Measurements from ENCODE around the gene TNS3. TPM values are rescaled to one million over a fixed set of nuclear protein-coding genes. Genes with fewer than 3 reads are reported as not detected.

Gene TNS3
- total RNA-seq, 4 donors from 2014 or later, result 34.6 to 52.5 (median 48.6) TPM

DNA sequence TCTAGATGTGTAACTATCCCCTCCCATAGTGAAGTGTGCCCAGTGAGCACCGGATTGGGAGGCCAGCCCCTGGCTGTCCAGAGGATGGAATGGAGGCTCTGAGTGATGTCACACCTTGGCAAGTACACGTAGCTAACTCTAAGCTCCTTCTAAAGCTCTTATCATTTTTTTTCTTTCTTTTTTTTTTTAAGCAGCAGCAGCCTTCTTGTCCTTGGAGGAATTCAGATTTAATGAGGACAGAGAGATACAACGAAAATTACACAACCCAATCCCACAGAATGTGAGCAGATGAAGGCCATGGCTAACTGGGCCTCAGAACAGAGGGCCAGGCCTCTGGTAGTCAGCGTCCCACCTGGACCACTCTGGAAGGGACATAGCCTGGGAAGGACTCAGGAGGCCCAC is 11.3 kb downstream of the TNS3 start:
- DNase-seq (ENCODE audit: extremely low spot score), result no peak
- WGBS, result 44% methylated on average over 4 of the region's 4 CpGs
- H3K4me1 ChIP-seq, result peaks cover 46 to 76% (median 70%) of the 10 kb centered on the region in 4 donors

DNA sequence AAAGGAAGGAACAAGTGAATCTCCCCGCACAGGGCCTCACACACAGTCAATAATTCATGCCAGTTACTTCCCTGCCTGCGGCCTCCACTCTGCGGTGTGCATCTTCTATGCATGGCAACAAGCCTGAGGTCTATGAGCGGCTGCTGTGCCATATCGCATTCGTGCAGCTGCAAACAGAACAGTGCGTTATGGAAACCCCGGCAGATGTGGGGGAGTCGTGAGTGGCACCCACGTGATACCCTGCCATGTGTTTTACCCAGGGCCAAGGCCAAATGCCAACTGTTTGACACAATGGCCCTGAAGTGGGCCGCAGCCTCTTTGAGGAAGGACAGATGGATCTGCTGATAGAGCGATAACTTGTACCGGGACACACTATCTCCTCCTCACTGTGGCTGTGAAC is 13.4 kb downstream of the TNS3 start:
- H3K9me3 ChIP-seq, result no peaks in the 10 kb centered on the region
- H3K27me3 ChIP-seq, result no peaks in the 10 kb centered on the region
- H3K36me3 ChIP-seq, result no peaks in the 10 kb centered on the region
- 80% methylated on average over 11 of the region's 13 CpGs for WGBS
- no peak overlapping the region for H3K4me3 ChIP-seq
- H3K27ac ChIP-seq (replicated peaks in 1 of 4), result no peak overlapping the region
- intact Hi-C loops (cut with DNase I), result no loop called here
- DNase-seq (ENCODE audit: extremely low spot score), result no peak
- TF ChIP-seq POLR2AphosphoS5 (IDR thresholded peaks at IDR 0.05), result no peak
- no peak for TF ChIP-seq CTCF (IDR thresholded peaks at IDR 0.05)
- TF ChIP-seq EP300 (IDR thresholded peaks at IDR 0.05), result no peak
- H3K4me1 ChIP-seq, result peaks cover 33 to 55% (median 49%) of the 10 kb centered on the region in 4 donors

More for the DNA sequence above, 11.3 kb downstream of the TNS3 start:
- peak overlapping the region; percentile 77 to 81 (median 80) for H3K27ac ChIP-seq (replicated peaks in 1 of 4)
- H3K9me3 ChIP-seq, result no peaks in the 10 kb centered on the region
- no peaks in the 10 kb centered on the region for H3K36me3 ChIP-seq
- H3K4me3 ChIP-seq, result no peak overlapping the region
- TF ChIP-seq POLR2AphosphoS5 (IDR thresholded peaks at IDR 0.05) (peak; percentile 27 to 44), EP300 (IDR thresholded peaks at IDR 0.05) (no peak), POLR2A (IDR thresholded peaks at IDR 0.05; ENCODE audit: low read depth) (no peak), CTCF (IDR thresholded peaks at IDR 0.05) (no peak)
- no peaks in the 10 kb centered on the region for H3K27me3 ChIP-seq
- intact Hi-C loops (cut with DNase I), result no loop called here

GRCh38 chr7:47568056-47568455 is 13.9 kb downstream of the TNS3 start:
- H3K9me3 ChIP-seq, result no peaks in the 10 kb centered on the region
- no peak overlapping the region for H3K27ac ChIP-seq (replicated peaks in 1 of 4)
- H3K4me3 ChIP-seq, result no peak overlapping the region
- WGBS, result 100% methylated on average over 3 of the region's 7 CpGs
- H3K27me3 ChIP-seq, result no peaks in the 10 kb centered on the region
- no peak for TF ChIP-seq EP300 (IDR thresholded peaks at IDR 0.05)
- TF ChIP-seq POLR2A (IDR thresholded peaks at IDR 0.05; ENCODE audit: low read depth), result no peak
- no peak for TF ChIP-seq POLR2AphosphoS5 (IDR thresholded peaks at IDR 0.05)
- no peak for TF ChIP-seq CTCF (IDR thresholded peaks at IDR 0.05)
- peaks cover 28 to 50% (median 44%) of the 10 kb centered on the region in 4 donors for H3K4me1 ChIP-seq
- no peaks in the 10 kb centered on the region for H3K36me3 ChIP-seq
- intact Hi-C loops (cut with DNase I), result no loop called here
- no peak for DNase-seq (ENCODE audit: extremely low spot score)

DNA sequence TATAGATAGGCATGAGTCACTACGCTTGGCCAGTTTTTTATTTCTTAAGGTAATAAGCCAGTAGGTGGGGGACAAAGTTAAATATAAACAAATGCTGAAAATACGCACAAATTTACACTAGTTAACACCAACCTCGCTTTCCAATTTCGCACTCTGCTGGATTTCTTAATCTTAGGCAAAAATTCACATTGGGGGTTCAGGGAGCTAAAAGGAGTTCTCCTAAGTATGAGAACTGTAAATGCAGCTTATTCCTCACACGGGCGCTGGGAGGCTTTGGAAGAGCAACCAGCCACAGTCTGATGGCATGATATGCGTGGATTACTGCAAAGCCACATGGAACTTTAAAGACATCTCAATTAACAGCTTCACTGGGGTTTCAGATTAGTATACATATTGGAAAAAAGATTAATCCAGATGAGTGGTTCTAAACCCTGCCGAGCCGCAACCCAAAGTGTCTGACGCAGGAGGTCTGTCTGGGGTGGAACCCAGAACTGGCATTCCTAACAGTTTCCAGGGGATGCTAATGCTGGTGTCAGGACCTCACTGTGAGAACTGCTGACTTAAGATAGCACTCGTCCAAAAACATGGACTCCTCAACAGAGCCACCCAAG is 16.2 kb downstream of the TNS3 start:
- Histone ChIP-seq H3K9me3 (no peaks in the 10 kb centered on the region), H3K27ac (replicated peaks in 1 of 4) (no peak overlapping the region), H3K36me3 (no peaks in the 10 kb centered on the region), H3K4me3 (no peak overlapping the region), H3K4me1 (peaks cover 14 to 27% (median 21%) of the 10 kb centered on the region in 4 donors), H3K27me3 (no peaks in the 10 kb centered on the region)
- WGBS, result 94% methylated on average over 11 of the region's 11 CpGs
- TF ChIP-seq POLR2AphosphoS5 (IDR thresholded peaks at IDR 0.05) (no peak), EP300 (IDR thresholded peaks at IDR 0.05) (no peak), CTCF (IDR thresholded peaks at IDR 0.05) (no peak), POLR2A (IDR thresholded peaks at IDR 0.05; ENCODE audit: low read depth) (no peak)
- no peak for DNase-seq (ENCODE audit: extremely low spot score)
- intact Hi-C loops (cut with DNase I), result no loop called here

- H3K9me3 ChIP-seq, result no peaks in the 10 kb centered on the region
- peaks cover 1 to 9% (median 8%) of the 10 kb centered on the region in 4 donors for H3K4me1 ChIP-seq
- intact Hi-C loops (cut with DNase I), result no loop called here
- 93% methylated on average over 2 of the region's 4 CpGs for WGBS
- H3K27ac ChIP-seq (replicated peaks in 1 of 4), result no peak overlapping the region
- H3K36me3 ChIP-seq, result no peaks in the 10 kb centered on the region
- no peak for DNase-seq (ENCODE audit: extremely low spot score)
- no peaks in the 10 kb centered on the region for H3K27me3 ChIP-seq
- no peak overlapping the region for H3K4me3 ChIP-seq
- TF ChIP-seq EP300 (IDR thresholded peaks at IDR 0.05), result no peak
- no peak for TF ChIP-seq POLR2A (IDR thresholded peaks at IDR 0.05; ENCODE audit: low read depth)
- TF ChIP-seq CTCF (IDR thresholded peaks at IDR 0.05), result no peak
- no peak for TF ChIP-seq POLR2AphosphoS5 (IDR thresholded peaks at IDR 0.05)
These were observed 18.4 kb downstream of the TNS3 start for GRCh38 chr7:47563521-47563920.
